C4-2B (cell line): ENCODE data around the gene RGS11.
A peak's percentile ranks its signal among the peaks of the same experiment; 100 is the strongest.

Experiments
- H3K27ac ChIP-seq: fragments of 450-650 bp; 2 replicates; pipeline ENCODE4 v1.5.1; 2017
- ZFX ChIP-seq: fragments of 450-650 bp; IDR thresholded peaks from 2 replicates; pipeline ENCODE4 v1.6.1; 2017
- TF ChIP-seq, protein P1 (sequence below): fragments of 450-650 bp; conservative IDR thresholded peaks from 2 replicates; pipeline ENCODE4 v1.5.1; 2017; ENCODE audit warnings: mild to moderate bottlenecking

RGS11 gene

GRCh38 chr16:275041-275641, 603 bp downstream of the RGS11 start:
- no peak overlapping the region for H3K27ac ChIP-seq
- TF ChIP-seq, protein P1, sequence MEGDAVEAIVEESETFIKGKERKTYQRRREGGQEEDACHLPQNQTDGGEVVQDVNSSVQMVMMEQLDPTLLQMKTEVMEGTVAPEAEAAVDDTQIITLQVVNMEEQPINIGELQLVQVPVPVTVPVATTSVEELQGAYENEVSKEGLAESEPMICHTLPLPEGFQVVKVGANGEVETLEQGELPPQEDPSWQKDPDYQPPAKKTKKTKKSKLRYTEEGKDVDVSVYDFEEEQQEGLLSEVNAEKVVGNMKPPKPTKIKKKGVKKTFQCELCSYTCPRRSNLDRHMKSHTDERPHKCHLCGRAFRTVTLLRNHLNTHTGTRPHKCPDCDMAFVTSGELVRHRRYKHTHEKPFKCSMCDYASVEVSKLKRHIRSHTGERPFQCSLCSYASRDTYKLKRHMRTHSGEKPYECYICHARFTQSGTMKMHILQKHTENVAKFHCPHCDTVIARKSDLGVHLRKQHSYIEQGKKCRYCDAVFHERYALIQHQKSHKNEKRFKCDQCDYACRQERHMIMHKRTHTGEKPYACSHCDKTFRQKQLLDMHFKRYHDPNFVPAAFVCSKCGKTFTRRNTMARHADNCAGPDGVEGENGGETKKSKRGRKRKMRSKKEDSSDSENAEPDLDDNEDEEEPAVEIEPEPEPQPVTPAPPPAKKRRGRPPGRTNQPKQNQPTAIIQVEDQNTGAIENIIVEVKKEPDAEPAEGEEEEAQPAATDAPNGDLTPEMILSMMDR = no peak
- TF ChIP-seq ZFX = no peak

DNA sequence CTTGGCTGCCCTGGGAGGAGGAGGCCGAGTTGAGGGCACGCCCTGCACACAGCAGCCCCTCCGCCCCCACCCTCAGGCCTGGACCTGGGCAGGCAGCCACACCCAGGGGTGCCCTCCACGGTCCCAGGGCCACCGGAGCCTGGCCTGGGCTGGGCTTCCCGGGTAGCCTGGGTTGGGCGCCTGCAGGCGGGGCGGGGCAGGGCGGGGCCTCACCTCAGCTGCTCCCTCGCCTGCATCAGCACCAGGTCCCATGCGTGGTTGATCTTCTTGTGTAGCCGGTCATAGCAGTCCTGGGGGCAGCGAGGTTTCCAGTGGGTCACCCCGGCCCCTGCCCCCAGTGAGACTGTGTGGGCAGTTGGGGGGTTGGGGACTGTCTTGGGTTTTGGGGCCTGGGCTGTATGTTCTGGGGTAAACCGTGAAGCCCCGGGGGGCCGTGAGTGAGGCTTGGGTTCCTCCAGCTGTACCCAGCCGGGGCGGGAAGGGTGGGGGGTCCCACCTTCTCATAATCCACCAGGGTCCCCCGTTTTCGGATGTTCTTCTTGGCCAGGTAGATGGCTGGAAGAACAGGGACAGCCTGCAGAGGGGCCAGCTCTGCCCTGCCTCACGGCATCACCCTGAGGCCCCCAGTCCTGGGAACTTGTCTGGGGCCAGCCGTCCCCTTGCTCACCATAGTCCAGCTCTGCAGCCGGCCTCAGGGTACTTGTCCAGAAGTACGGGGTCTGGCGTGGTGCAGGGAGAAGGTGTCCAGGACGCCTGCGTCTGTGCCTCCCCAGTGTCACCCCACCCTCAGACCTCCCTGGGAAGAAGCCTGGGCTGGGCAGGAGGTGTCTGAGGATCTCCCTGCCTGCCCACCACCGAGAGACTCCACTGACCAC, 2.0 kb downstream of the RGS11 start:
- no peak for TF ChIP-seq ZFX
- TF ChIP-seq, protein P1 = no peak
- no peak overlapping the region; the same call in 1 of the 2 replicates for H3K27ac ChIP-seq

GRCh38 chr16:272633-273546, 2.9 kb downstream of the RGS11 start:
- no peak overlapping the region; the same call in 1 of the 2 replicates for H3K27ac ChIP-seq
- TF ChIP-seq ZFX = no peak
- TF ChIP-seq, protein P1 = no peak

DNA sequence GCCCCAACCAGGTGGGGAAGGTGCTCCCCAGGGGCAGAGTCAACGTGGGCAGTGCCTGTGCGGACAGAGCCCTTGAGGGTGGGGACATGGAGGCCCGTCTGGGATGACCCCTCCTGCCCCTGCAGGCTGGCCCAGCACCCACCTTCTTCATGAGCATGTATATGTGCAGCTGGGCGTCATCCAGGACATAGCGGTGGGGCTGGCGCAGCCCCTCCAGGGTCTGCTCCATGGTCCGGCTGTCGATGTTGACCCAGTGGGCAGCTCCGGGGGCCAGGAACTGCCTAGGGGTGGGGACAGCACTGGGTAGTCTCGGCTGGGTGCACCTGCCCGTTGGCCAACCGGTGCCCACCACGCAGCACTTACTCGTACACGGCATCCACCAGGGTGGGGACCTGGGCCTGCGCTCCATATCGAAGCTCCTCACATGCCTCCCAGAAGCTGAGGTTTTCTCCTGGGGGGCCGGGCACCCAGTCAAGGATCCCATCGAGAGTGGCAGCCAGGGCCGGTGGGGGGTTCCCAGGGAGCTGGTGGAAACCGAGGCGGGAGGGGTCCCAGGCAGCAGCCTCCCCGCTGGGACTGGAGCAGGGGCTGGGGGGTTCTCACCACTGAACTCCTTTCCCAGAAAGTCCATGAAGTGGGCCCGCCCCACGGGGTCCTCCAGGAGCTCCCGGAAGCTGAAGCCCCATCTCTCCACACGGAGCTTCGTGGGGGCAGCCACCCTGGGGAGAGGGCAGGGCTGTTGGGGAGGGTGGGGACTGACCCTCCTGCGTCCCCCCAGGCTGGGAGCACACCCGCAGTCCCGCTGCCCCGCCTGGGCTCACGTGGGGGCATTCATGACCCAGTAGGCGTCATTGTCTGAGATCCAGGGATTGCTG, 5.1 kb downstream of the RGS11 start:
- no peak overlapping the region for H3K27ac ChIP-seq
- TF ChIP-seq, protein P1 = no peak

DNA sequence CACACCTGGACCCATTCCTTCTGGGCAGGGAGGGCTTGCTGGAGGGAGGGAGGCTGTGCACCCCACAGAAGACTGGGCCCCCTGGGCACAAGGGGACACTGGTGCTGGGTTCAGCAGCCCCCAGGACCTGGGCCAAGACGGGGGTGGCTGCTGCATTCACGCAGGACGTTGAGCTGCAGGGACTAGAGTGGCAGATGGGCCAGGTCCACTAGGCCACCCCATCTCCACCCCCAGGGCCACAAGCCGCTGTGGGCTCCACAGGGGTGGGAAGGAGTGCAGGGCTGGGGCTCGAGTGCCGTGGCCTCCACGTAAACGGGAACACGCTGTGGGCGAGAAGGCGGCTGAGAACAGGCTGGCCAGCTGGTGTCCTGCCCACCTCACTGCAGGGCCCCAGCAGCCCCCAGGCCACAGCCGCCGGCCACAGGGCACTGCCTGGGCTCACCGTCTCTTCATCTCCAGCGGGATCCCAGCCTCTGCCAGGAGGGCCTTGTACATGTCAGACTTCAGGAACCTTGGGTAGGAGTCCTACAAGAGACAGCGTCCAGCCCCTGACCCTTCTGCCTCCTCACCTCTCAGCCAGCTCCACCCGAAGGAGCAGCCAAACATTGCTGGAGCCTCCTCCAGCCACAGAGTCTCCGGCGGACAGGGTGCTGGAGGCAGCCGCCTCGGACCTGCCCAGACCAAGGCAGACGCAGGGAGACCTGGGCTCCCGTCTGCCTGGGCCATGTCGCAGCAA, 6.5 kb downstream of the RGS11 start:
- peak overlapping the region; percentile 54 for H3K27ac ChIP-seq
- TF ChIP-seq ZFX = no peak
- TF ChIP-seq, protein P1 = no peak
